Inferior parietal cortex (tissue), 1 donor: ENCODE measurements around the gene FYN.

ENCODE experiments used
- DNase-seq: peaks from one replicate; pipeline ENCODE4 v3.0.0-alpha.2; 2016; ENCODE audit errors: extremely low spot score

FYN gene

DNA sequence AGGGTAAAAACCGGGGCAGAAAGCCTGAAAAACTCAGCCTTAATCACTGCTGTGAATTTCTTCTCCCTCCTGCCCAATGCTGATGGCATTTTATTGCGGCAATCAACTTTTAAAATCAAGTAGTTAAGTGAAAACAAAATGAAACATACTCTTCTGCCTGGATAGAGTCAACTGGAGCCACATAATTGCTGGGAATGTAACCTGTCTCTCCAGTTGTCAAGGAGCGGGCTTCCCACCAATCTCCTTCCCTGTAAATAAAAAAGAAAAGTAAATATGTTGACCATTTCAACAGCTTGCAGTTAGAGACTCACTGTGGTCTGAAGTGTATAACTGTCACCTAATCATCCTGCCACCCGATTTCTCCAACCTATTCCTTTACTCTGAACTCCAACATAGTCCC lies 165.5 kb downstream of the FYN start:
- no peak for DNase-seq

DNA sequence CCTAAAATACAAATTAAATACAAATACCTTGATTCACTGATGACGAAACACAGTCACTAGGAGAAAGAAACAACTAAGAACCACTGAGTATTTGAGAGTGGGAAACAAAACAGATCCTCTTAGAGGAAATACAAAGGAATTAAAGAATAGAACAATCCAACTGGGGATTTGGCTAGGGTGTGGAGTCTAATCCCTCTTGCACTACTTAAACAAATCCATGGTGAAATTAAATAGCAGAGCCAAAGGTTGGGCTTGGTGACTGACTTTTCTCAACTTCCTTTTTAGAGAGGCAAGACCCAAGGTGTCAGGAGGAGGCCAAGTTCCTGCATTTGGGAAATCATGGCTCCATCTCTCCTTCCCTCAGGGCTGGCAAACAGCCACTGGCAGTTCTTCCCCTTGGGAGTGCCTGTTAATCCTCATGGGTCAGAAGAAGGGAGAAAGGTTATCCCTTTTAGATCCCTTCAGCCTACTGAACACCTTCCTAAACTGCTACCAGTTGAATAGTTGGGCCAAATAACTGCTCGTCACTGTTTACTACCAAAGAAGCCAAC lies 166.3 kb downstream of the FYN start:
- no peak for DNase-seq

DNA sequence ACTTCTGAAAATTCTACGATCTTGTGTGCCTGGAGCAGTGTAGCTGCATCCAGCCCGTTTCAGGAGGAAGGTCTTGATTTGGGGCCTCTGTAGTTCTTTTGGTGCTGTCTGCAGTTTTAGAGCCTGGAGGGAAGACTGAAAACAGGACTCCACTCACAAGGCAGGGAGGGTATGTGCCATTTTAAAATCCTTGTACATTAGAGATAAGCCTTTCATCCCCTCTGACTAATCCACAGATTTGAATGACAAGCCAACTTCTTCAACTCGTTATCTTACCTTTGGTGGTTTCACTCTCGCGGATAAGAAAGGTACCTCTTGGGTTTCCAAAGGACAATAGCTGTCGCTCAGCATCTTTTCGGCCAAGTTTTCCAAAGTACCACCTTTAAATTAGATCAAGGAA lies 169.5 kb downstream of the FYN start:
- DNase-seq = no peak

DNA sequence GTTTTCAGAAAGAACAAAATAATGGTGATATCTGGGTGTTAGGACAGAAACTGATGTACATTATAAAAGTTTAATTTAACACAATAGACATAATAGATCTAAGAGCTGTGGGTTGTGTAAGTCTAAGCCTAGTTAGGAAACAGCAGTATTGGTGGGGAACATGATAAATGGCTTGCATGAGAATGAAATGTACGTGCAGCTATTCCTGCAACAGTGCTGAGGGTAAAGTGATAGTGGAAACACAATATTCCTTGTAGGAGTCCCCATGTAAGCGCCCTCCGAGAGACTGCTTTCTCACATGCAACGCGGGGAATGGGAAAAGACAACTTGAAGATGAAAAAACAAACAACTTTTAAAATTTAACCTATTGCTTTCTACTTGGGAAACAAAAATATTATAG lies 171.0 kb downstream of the FYN start:
- no peak for DNase-seq

GRCh38 chr6:111701146-111701545 lies 172.1 kb downstream of the FYN start:
- no peak for DNase-seq

DNA sequence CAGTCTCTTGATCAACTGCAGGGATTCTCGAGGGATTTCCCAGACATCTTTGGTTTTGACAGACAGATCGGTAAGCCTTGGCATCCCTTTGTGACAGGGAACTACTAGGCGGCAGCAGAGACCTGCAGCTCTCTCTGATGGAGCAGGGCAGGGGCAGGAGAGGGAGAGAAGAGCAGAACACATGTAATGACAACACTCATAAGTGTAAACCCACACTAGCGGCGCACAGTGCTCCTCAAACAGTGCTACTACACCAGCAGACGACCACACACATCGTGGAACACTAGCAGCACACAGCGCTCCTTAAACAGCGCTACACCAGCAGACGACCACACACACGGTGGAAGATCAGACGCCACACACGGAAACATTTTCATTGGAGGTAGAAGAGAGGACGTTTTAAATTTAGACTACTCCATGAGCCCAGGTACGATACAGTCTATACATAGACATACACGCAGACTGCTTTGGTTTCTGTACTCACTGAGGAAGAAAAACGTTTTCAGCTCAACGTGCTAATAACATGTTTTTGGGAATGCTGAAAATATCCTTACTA lies 173.0 kb downstream of the FYN start:
- no peak for DNase-seq

DNA sequence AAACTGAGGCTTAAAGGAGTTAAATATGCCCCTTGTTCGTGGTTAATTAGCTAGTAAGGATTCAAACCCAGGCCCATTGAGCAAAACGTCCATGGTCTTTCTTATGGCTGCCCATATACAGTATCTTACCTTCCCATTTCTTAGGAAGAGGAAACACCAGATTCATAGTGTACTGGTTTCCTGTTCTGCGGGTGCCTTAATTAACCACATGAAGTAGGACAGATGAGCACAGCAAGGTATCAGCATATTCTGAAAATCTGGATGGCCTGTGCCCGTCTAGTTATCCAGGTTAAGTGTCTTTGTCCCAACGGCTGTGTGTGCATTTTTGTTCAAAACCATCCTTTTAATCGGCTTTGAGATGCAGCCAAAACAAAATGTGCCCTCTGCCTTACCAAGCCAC lies 174.1 kb downstream of the FYN start:
- DNase-seq = no peak

GRCh38 chr6:111696814-111697213 lies 176.4 kb downstream of the FYN start:
- DNase-seq = no peak

DNA sequence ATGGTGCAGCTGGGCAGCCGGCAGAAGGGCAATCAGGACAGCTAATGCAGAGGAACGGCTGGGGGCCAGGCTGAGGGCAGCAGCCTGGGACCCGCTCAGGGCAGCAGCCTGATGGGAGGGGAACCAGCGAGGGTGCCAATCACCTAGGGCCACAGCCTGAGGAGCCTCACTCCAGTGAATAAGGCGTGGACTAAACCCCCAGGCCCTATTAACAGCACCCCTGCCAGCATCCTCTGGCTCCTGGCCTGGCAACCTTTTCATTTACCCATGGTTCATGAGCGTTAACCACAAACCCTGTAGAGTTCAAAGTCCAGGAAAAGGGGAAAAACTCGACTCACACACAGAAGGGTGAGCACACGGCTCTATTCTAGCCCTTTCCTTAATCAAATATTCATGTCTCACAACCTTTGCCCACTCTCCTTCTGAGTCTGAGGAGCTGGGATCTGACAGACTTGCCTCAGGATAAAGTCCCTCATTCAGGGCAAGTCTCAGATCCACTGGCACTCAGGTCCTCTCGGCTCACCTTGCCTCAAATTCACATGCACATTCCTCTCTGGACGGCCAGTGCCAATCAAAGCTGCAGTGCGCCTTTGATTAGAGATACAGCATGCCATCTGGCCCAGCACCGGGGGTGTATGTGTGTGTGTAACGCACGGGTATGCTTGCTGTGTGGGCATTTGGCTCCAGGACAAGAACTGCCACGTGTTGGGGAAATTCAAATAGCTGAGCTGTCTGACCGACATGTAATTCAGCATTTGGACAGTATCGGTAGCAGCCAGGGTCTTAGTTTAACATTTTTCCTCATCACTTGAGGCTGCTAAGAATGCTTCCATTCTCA lies 180.7 kb downstream of the FYN start:
- peak; percentile 56 for DNase-seq

DNA sequence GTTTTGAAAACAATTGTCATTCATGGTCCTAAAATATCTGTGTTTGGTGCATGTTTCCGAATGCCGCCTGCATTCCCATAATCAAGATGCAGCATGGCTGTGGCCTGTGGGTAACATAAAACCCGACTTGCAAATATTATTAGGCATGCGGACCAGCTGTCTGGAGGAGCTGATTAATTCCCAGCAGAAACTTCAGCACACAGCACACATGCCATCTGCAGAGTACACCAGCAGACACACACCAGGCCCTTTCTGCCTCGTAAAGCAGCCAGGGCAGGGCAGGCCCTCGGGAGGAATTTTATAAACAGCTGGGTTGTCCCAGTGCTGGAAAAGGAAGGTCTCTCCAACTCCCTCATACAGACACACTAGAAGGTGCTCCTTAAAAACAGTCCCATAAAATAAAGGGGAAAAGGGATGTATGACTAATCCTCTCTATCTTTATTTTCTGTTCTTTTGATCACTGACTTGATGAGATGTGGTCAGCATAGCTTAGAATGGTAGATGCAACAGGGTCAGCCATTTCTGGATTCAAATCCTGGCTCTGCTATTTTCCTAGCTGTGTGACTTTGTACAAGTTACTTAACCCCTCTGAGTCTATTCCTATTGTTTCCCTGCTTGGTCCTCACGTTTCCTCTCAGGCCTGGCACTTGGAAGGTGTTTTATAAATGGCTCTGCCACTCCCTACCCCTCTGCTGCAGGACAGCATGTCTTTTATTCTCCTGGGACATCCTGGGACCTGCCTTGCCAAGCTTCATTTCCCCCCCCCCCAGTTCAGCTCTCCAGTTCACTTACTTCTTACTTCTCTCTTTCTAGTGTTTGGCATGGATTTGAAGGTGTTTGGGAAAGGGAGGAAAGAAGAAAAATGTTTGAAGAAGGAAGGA lies 181.7 kb downstream of the FYN start:
- no peak for DNase-seq

GRCh38 chr6:111689946-111690345 lies 183.3 kb downstream of the FYN start:
- no peak for DNase-seq

- no peak for DNase-seq
Observed at GRCh38 chr6:111689419-111689818, 183.8 kb downstream of the FYN start.

GRCh38 chr6:111688331-111688730 lies 184.9 kb downstream of the FYN start:
- no peak for DNase-seq

GRCh38 chr6:111687652-111688051 lies 185.6 kb downstream of the FYN start:
- no peak for DNase-seq

GRCh38 chr6:111686932-111687266 lies 186.4 kb downstream of the FYN start:
- DNase-seq = no peak

GRCh38 chr6:111686249-111686931 lies 186.9 kb downstream of the FYN start:
- no peak for DNase-seq

DNA sequence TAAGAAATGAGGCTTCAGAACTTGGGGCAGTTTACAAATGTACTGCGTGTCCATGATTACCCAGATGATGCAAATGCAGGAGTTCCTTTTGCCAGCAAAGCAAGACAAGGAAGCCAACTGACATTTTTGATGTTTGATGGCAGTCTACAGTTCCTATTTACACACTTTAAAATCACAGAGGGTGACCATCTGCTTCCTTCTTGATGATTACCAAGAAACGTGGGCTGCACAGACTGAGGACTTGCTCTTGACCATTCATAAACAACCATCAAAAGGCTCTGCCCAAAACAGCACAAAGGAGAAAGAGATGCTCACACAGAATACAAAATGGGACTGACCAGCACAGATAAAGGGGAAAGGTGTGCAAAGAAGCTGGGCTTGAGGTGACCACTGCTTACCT lies 187.7 kb downstream of the FYN start:
- DNase-seq = no peak

DNA sequence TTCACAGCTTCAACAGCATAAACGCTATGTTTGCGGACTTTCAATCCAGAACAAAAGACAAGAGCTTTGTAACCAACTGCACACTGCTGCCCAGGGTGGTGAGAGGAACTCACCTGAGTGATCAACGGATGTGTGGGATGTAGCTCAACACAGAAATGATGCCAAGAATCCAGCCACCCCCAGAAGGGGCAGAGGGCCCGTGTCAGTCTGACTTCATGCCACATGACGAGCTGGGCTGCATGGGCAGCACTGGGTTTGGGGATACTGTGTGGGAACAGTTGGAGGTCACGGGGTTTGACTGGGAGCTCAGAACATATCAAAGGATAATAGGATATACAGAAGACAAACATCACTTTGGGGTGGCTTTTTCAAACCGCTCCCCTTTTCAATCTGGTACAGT lies 188.2 kb downstream of the FYN start:
- no peak for DNase-seq

DNA sequence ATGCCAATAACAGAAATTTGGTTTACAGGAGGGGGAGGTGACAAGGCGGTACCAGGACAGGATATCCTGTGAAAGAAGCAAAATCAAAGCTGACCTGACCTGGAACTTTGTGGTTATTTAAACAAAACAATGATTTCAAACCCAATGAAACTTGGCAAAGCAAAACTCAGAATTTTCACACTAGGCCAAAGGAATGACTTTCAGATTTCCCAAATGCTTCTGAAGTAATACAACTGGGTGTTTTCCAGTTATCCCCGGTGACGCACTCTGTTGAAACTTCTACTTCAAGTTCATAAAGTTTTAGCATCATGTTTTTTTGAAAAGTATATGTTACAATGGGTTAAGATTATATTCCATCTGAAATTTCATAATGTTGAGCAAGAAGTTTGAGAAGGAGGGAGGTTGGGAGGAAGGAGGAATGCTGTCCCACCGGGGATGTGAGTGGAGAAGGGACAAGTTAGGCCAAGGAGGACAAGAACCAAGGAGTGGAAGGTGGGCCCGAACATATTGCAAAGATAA lies 189.4 kb downstream of the FYN start:
- no peak for DNase-seq

GRCh38 chr6:111683157-111683556 lies 190.1 kb downstream of the FYN start:
- DNase-seq = no peak

- DNase-seq = no peak
Observed at GRCh38 chr6:111681860-111682259, 191.4 kb downstream of the FYN start.
